SKM-1 (cell line): ENCODE results near the gene CCL18.
"Not testable (repeated sequence)": the region's sequence is repeated elsewhere in the genome, so short reads cannot be mapped to it uniquely, and the experiment has no call there.

Experiments used
- DNase-seq: peaks from one replicate; lab custom pipeline; 2025; ENCODE audit not compliant: unreplicated experiment; lab: John Stamatoyannopoulos, UW

Gene CCL18

DNA sequence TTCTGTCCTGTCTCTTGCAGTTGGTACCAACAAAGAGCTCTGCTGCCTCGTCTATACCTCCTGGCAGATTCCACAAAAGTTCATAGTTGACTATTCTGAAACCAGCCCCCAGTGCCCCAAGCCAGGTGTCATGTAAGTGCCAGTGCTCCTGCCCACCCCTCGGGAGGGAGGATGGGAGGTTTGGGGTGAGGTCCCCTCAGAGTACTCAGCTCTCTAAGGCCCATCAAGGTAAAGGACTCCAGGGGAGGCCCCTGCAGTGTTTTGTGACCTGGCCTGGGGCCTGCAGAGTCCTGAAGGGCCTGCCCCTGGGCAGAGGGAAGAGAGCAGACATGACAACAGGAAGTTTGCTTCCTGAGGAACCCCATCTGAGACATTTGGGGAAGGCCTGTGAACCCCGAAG lies 6.4 kb downstream of the CCL18 start:
- DNase-seq, result no peak

- no peak for DNase-seq
These were observed 7.7 kb downstream of the CCL18 start for GRCh38 chr17:36071751-36072150.

DNA sequence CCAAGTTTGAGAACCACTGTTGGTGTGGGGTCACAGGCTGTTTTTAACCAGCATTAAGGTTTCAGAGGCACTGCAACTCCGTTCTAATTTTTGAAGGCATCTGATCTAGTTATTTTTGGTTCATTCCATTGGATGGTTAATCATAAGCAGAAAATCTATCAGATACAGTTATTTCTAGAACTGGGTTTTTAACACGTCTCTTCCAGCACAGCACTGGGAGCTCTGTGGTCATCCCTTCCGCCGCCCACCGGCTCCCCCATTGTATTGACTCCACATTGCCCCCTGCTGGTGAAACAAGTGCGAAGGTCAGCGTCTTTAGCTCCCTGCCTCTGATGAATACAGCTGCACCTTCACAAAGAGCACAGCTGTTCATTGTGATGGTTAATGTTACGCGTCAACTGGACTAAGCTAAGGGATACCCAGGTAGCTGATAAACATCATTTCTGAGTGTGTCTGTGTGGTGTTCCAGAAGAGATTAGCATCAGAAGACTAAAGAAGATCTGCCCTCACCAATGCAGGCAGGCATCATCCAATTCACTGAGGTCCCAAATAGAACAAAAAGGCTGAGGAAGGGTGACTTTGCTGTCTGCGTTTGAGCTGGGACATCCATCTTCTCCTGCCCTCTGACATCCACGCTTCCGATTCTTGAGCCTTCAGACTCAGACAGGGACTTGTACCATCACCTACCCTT lies 8.5 kb downstream of the CCL18 start:
- peak; percentile 27 for DNase-seq

GRCh38 chr17:36074365-36074764 lies 10.3 kb downstream of the CCL18 start:
- no peak for DNase-seq

- DNase-seq, result not testable (repeated sequence)
These were observed 17.8 kb downstream of the CCL18 start for GRCh38 chr17:36081681-36082471.

DNA sequence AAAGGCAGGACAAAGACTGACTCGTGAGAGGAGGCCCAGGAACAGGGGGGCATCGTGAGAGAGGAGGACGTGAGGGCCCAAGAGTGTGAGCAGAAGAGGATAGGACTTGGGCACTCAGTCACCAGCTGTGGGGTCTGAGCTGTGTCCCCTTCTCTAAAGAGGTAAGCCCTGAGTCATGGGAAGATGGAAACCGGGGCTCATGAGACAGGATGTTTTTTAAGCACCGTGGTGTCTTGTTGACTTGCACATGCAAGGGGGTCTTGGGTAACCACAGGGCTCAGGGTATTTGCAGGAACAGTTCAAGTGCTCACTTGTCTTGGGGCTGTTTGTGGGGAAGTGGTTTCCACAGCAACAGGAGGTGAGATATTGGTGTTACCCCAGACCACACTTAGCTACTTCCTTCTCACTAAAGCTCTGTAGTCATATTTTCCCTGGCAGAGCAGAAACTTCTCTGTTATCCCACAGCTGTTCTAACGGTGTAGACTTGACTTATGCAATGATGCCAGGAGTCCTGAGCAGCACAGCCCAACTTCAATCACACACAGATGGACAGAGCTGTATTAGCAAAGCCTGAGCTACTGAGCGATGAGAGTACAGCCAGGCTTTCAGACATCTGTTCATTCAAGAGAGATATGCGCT lies 18.5 kb downstream of the CCL18 start:
- peak; percentile 100 for DNase-seq

DNA sequence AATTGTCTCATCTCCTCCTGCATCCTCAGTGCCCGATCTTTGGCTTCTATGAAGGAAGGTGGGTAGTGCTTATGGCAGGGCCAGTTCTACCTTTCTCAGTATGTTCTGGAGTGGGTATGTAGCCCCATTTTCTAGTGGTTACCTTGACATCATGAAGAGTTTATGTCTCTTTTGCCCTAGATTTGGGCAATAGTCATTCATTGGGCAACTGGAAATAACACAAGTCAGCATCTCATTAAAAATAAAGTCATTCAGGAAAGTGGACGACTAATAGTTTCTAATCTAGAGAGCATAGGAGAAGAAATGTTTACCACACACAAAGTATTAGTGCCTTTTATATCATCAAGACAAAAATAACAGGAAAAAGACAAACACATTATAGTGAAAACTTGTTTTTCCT lies 19.6 kb downstream of the CCL18 start:
- DNase-seq, result peak; percentile 23

- DNase-seq, result peak; percentile 58
These were observed 21.7 kb downstream of the CCL18 start for GRCh38 chr17:36085765-36086164.

- DNase-seq, result no peak
These were observed 22.7 kb downstream of the CCL18 start for GRCh38 chr17:36086791-36087190.

DNA sequence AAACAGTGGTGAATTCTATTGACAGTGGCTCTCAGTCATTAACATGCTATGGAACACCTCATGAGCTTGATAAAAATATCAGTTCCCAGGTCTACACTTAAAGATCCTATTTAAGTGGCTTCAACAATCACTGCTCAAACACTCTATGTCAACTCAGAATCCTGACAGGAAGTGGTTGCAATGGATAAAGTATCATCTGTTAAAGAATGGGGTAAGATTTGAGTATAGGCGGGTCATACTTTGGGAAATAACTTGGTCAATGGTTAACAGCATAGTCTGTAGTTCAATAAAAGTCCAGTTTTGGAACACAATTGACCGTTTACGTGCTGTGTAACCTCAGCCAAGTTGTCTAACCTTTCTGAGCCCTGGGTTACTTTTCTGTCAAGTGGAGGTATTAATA lies 23.4 kb downstream of the CCL18 start:
- not testable (repeated sequence) for DNase-seq

DNA sequence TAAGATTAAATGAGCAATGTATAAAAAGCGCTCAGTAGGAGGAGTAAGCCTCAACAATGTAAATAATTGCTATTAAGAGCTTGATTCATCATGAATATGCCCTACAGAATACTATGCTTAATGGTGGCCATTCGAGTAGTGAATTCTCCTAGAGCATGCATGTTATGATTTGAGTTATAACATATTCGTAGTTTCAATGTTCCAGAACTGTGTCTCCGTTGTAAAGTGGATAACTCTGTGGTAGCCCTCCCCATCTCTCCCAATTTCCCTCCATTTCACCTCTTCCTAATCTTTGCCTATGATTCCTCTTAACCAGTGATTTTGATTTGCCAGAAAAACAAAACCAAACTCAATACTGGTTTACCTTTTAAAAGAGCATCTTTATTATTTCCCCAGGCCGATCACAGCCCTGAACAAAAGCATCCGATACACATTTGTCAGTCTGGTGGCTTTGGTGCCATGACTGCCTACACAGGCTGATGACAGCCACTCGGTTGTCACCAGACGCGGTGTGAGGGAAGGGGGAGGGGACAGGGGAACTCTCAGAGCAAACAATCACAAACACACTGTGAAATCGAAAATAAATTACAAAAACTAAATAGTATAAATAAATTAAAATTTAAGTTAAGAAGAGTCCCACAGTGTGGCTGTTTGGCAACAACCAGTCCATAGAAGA lies 24.0 kb downstream of the CCL18 start:
- not testable (repeated sequence) for DNase-seq

GRCh38 chr17:36088670-36089338 lies 24.7 kb downstream of the CCL18 start:
- DNase-seq, result no peak

GRCh38 chr17:36089339-36089865 lies 25.3 kb downstream of the CCL18 start:
- no peak for DNase-seq

- peak; percentile 72 for DNase-seq
These were observed 26.1 kb downstream of the CCL18 start, which contains the start of gene CCL3 for GRCh38 chr17:36089888-36090836. Gene CCL3, minus strand, starts transcription at chr17:36090143. Its CDS starts 85 bp downstream, at chr17:36090058.

DNA sequence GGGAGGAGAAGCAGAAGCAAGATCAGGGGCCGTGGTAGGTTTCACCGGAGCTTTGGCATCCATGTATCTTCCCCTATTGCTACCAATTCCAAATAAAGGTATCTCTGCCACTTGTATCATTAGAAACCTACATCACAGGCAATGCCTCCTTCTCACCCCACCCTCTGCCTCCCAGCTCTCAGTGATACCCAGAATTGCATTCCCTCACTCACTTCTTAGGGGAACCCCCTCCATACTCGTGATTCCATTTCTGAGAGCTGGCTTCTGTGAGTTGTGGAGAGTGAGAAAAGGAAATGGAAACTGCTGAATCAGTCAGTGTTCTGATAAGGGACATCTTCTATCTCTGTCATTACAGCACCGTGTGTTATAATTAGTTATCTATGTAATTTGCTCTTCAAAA lies 28.2 kb downstream of the CCL18 start:
- no peak for DNase-seq

- DNase-seq, result not testable (repeated sequence)
These were observed 28.6 kb downstream of the CCL18 start for GRCh38 chr17:36092715-36093114.

- no peak for DNase-seq
These were observed 30.2 kb downstream of the CCL18 start for GRCh38 chr17:36094232-36094631.

GRCh38 chr17:36094746-36095145 lies 30.7 kb downstream of the CCL18 start:
- peak; percentile 27 for DNase-seq

GRCh38 chr17:36095992-36096391 lies 31.9 kb downstream of the CCL18 start:
- DNase-seq, result peak; percentile 50
